Activated B cell treated with CpG ODN at 0.5 μM for 24 hours (primary cell): ENCODE results near the gene YY1. TPM values are rescaled to one million over a fixed set of nuclear protein-coding genes. Genes with fewer than 3 reads are reported as not detected.

Experiments
- ATAC-seq: fragments of 200-7000 bp; cut with Tn5 transposase; one replicate; pipeline ENCODE4 v1.10.0; 2021; ENCODE audit warnings: low read depth, mild to moderate bottlenecking, moderate library complexity
- CTCF ChIA-PET: fragments of 350-600 bp; sonication (Branson Sonifier 250); formaldehyde crosslinking; loops from one replicate; lab custom pipeline; 2021; ENCODE audit warnings: antibody characterized with exemption; lab: Charles Lee
- POLR2A ChIA-PET: fragments of 350-600 bp; sonication (Branson Sonifier 250); formaldehyde crosslinking; loops from one replicate; lab custom pipeline; 2021; ENCODE audit warnings: antibody characterized with exemption; lab: Charles Lee
- DNase-seq: peaks from one replicate; pipeline ENCODE4 v3.0.0; 2022
- H3K27ac Mint-ChIP-seq: one replicate; pipeline ENCODE4 v1.8.0; 2020; ENCODE audit warnings: mixed read lengths
- H3K27me3 Mint-ChIP-seq: one replicate; pipeline ENCODE4 v1.8.0; 2021; ENCODE audit warnings: mixed read lengths
- H3K36me3 Mint-ChIP-seq: one replicate; pipeline ENCODE4 v1.8.0; 2021; ENCODE audit warnings: low read depth, mixed read lengths
- H3K4me1 Mint-ChIP-seq: one replicate; pipeline ENCODE4 v1.8.0; 2021; ENCODE audit warnings: mixed read lengths
- H3K4me3 Mint-ChIP-seq: one replicate; pipeline ENCODE4 v1.8.0; 2020; ENCODE audit warnings: mild to moderate bottlenecking, mixed read lengths
- H3K9me3 Mint-ChIP-seq: one replicate; pipeline ENCODE4 v1.8.0; 2020; ENCODE audit warnings: mixed read lengths
- intact Hi-C: fragments of 100-400 bp; cut with micrococcal nuclease; formaldehyde crosslinking; loops from one replicate; pipeline ENCODE4 v1.15.1; 2024
- total RNA-seq: library from RNA; stranded (reverse); gene quantifications from 2 replicates; pipeline ENCODE4 v1.2.3, GENCODE V29; 2022
- TF ChIP-seq, protein P1 (sequence below): fragments of 200-600 bp; IDR thresholded peaks from one replicate; pipeline ENCODE4 v1.8.0; 2022; ENCODE audit warnings: antibody characterized with exemption, mild to moderate bottlenecking

The YY1 gene
- total RNA-seq, 1 donor from 2014 or later = 72.6 TPM

DNA sequence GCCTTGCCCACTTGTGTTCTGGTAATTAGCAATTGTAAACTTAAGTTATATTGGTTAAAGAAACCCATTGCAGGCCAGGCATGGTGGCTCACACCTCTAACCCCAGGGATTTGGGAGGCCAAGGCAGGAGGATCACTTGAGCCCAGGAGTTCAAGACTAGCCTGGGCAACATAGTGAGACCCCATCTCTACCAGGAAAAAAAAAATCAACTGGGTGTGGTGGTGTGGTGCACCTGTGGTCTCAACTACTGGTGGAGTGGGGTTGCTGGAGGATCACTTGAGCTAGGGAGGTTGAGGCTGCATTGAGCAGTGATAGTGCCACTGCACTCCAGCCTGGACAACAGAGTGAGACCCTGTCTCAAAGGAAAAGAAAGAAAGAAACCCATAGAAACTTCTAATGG, 13.7 kb downstream of the YY1 start:
- TF ChIP-seq, protein P1, sequence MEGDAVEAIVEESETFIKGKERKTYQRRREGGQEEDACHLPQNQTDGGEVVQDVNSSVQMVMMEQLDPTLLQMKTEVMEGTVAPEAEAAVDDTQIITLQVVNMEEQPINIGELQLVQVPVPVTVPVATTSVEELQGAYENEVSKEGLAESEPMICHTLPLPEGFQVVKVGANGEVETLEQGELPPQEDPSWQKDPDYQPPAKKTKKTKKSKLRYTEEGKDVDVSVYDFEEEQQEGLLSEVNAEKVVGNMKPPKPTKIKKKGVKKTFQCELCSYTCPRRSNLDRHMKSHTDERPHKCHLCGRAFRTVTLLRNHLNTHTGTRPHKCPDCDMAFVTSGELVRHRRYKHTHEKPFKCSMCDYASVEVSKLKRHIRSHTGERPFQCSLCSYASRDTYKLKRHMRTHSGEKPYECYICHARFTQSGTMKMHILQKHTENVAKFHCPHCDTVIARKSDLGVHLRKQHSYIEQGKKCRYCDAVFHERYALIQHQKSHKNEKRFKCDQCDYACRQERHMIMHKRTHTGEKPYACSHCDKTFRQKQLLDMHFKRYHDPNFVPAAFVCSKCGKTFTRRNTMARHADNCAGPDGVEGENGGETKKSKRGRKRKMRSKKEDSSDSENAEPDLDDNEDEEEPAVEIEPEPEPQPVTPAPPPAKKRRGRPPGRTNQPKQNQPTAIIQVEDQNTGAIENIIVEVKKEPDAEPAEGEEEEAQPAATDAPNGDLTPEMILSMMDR = no peak
- no peaks in the 10 kb centered on the region for H3K9me3 Mint-ChIP-seq
- H3K27ac Mint-ChIP-seq = no peak overlapping the region
- intact Hi-C loops = no loop called here
- H3K4me1 Mint-ChIP-seq = peaks cover 75% of the 10 kb centered on the region
- ChIA-PET POLR2A (no interaction called here), CTCF (no interaction called here)
- DNase-seq (no peak), ATAC-seq (no peak)
- H3K36me3 Mint-ChIP-seq = peaks cover 13% of the 10 kb centered on the region
- H3K27me3 Mint-ChIP-seq = no peaks in the 10 kb centered on the region
- no peak overlapping the region for H3K4me3 Mint-ChIP-seq

DNA sequence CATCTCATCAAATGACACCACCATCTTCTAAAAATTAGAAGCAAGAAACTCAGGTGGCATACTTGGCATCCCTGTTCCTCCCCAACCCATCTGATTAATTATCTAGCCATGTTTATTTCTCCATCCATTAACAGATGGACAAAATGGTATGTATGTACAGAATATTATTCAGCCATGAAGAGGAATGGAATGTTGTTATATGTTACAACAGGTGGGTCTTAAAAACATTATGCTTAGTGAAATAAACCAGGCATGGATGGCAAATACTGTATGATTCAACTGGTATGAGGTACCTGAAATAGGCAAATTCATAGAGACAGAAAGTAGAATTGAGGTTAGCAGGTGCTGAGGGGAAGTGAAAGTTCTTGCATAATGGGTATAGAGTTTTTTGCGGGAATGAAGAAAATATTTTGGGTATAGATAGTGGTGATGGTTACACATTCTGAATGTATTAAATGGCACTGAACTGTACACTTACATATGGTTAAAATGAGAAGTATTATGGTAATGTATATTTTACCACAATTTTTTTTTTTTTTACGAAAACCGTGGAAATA, 17.5 kb downstream of the YY1 start:
- Mint-ChIP-seq H3K4me3 (peak overlapping the region; percentile 3), H3K9me3 (no peaks in the 10 kb centered on the region), H3K27me3 (no peaks in the 10 kb centered on the region), H3K27ac (peak overlapping the region; percentile 70), H3K4me1 (peaks cover 80% of the 10 kb centered on the region), H3K36me3 (peaks cover 8% of the 10 kb centered on the region)
- intact Hi-C loops = loop anchor here (1.0 to 2.0 kb wide), 2 partner anchors 9 to 16 kb away; no protein-coding TSS in a partner anchor
- TF ChIP-seq, protein P1 = no peak
- ChIA-PET CTCF (no interaction called here), POLR2A (interaction anchor here (1.1 kb wide), 1 partner anchor 120 kb away, joined by 3 read pairs; no protein-coding TSS in a partner anchor)
- DNase-seq (no peak), ATAC-seq (peak; percentile 79)

DNA sequence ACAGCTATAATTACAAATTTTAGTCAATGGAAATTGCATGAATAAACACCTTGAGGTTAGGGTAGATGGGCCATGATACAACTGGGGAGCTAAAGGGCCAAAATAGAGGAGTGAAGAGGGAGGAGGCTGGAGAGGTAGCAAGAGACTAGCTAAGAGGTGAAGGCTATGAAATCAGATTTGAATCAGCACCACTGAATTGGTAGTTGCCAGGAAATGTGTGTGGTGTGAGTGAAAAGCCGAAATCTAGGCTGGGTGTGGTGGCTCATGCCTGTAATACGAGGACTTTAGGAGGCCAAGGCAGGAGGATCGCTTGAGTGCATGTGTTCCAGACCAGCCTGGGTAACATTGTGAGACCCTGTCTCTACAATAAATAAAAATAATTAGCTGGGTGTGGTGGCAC, 22.7 kb downstream of the YY1 start:
- CTCF ChIA-PET = no interaction called here
- H3K27ac Mint-ChIP-seq = peak overlapping the region; percentile 74
- intact Hi-C loops = no loop called here

DNA sequence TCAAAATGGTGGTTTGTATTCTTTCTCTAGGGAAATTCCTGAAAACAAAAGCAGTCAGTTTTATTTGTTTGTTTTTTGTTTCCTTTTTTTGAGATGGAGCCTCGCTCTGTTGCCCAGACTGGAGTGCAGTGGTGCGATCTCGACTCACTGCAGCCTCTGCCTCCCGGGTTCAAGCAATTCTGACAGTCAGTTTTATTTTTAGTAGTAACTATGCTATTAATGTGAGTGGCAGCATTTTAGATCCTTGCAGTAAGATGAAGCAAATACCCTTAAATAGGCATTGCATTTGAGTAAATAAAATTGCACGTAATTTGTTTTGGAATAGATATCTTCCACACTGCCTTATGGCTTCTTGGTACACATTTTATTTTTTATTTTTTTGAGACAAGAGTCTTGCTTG, 23.6 kb downstream of the YY1 start:
- intact Hi-C loops = no loop called here
- Mint-ChIP-seq H3K9me3 (no peaks in the 10 kb centered on the region), H3K27ac (peak overlapping the region; percentile 53), H3K4me1 (peaks cover 72% of the 10 kb centered on the region), H3K27me3 (no peaks in the 10 kb centered on the region), H3K36me3 (peaks cover 46% of the 10 kb centered on the region), H3K4me3 (peak overlapping the region; percentile 41)
- DNase-seq (no peak), ATAC-seq (no peak)
- POLR2A ChIA-PET = no interaction called here
- TF ChIP-seq, protein P1 = no peak
- CTCF ChIA-PET = no interaction called here

More for the DNA sequence above, 22.7 kb downstream of the YY1 start:
- Mint-ChIP-seq H3K9me3 (no peaks in the 10 kb centered on the region), H3K27me3 (no peaks in the 10 kb centered on the region), H3K4me1 (peaks cover 76% of the 10 kb centered on the region), H3K4me3 (no peak overlapping the region), H3K36me3 (peaks cover 43% of the 10 kb centered on the region)
- TF ChIP-seq, protein P1 = no peak
- POLR2A ChIA-PET = interaction anchor here (1.0 to 1.6 kb wide), 2 partner anchors 15 to 20 kb away, joined by 3 to 4 read pairs; no protein-coding TSS in a partner anchor
- ATAC-seq = peak; percentile 21
- DNase-seq = no peak

DNA sequence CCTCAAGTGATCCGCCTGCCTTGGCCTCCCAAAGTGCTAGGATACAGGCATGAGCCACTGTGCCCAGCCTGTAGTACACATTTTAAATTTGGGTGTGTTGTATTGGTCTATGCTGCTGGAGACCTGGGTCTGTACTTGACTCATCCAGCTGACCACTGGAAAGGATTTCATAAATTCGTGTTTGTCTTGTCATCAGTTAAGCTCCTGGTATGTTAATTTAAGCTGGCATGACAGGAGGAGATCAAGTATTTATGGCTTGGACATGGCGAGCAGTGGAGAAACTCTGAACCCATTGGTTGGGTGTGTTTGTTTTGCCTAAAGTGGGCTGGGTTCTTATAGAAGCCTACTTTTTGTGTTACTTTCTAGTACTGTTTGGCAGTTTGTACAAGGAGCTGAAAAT, 24.2 kb downstream of the YY1 start:
- peaks cover 70% of the 10 kb centered on the region for H3K4me1 Mint-ChIP-seq
- TF ChIP-seq, protein P1 = no peak
- DNase-seq = no peak
- no peak for ATAC-seq
- no peak overlapping the region for H3K27ac Mint-ChIP-seq
- H3K36me3 Mint-ChIP-seq = peaks cover 52% of the 10 kb centered on the region
- intact Hi-C loops = no loop called here
- ChIA-PET CTCF (interaction anchor here (0.9 kb wide), 1 partner anchor 20 kb away, joined by 3 read pairs; no protein-coding TSS in a partner anchor), POLR2A (interaction anchor here (0.9 kb wide), 1 partner anchor 15 kb away, joined by 6 read pairs; no protein-coding TSS in a partner anchor)
- H3K4me3 Mint-ChIP-seq = no peak overlapping the region
- no peaks in the 10 kb centered on the region for H3K27me3 Mint-ChIP-seq
- no peaks in the 10 kb centered on the region for H3K9me3 Mint-ChIP-seq
